ENCODE measurements around the gene NUDT9.
"Not testable (repeated sequence)": the region's sequence is repeated elsewhere in the genome, so short reads cannot be mapped to it uniquely, and the experiment has no call there.

Gene NUDT9, protein sequence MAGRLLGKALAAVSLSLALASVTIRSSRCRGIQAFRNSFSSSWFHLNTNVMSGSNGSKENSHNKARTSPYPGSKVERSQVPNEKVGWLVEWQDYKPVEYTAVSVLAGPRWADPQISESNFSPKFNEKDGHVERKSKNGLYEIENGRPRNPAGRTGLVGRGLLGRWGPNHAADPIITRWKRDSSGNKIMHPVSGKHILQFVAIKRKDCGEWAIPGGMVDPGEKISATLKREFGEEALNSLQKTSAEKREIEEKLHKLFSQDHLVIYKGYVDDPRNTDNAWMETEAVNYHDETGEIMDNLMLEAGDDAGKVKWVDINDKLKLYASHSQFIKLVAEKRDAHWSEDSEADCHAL

GRCh38 chr4:87422104-87423052 is at the start of gene NUDT9:
TSS of gene NUDT9 (plus strand) at chr4:87422573. CDS start at chr4:87422906, 333 bp downstream.
- peak; percentile 90 for DNase-seq

GRCh38 chr4:87375719-87376291 is 46.6 kb upstream of the NUDT9 start:
- DNase-seq = no peak

DNA sequence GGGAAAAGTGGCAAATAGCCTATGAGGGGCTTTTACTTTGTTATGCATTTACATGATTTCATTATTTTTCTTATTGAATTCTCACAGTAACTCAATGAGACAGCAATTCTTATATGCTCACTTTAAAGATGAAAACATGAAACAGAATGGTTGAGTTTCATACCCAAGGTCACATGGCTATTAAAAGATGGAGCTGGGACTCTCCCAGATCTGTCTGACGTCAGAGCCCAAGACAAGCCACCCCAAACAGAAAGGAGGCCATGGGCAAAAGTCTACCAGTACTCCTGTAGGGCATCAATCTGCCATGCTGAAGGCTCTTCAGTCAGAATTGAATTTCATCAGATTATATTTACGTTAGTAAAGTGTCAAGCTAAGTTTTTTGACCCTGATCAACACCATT is 44.6 kb upstream of the NUDT9 start:
- DNase-seq = no peak

- DNase-seq = no peak
Observed at GRCh38 chr4:87382116-87382515, 40.3 kb upstream of the NUDT9 start.

GRCh38 chr4:87382931-87383330 is 39.4 kb upstream of the NUDT9 start:
- DNase-seq = no peak

DNA sequence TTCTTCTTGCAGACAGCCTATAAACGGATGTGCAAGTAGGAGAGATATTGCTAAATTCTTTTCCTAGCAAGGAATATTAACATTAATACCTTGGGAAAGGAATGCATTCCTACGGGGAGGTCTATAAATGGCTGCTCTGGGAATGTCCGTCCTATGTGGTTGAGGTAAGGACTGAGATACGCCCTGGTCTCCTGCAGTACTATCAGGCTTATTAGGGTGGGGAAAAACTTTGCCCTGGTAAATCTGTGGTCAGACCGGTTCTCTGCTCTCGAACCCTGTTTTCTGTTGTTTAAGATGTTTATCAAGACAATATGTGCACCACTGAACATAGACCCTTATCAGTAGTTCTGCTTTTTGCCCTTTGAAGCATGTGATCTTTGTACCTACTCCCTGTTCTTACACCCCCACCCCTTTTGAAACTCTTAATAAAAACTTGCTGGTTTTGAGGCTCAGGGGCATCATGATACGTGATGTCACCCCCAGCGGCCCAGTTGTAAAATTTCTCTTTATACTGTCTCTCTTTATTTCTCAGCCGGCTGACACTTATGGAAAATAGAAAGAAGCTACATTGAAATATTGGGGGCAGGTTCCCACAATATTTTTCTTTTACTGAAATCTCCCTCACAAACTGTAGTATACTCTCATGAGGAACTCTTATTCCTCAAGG is 37.8 kb upstream of the NUDT9 start:
- not testable (repeated sequence) for DNase-seq

DNA sequence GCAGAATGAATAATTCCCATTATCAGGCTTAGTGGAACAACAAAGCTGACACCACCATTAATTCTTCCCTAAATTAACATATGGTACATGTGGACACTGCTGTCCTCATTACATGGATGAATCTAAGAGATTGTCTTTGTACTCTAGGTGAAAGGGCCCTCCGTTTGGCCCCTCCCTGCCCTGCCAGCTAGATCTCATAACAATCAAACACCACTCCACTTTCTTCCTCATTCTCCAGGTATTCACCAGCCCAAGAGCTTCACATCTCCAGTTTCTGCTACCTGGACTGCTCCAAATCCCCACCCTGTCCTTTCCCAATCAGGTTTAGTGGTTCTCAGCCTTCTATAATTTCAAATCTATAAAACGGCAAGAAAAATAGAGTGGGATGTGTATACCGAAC is 35.1 kb upstream of the NUDT9 start:
- DNase-seq = no peak

GRCh38 chr4:87388901-87389300 is 33.5 kb upstream of the NUDT9 start:
- DNase-seq = no peak

GRCh38 chr4:87390055-87390454 is 32.3 kb upstream of the NUDT9 start:
- DNase-seq = not testable (repeated sequence)

DNA sequence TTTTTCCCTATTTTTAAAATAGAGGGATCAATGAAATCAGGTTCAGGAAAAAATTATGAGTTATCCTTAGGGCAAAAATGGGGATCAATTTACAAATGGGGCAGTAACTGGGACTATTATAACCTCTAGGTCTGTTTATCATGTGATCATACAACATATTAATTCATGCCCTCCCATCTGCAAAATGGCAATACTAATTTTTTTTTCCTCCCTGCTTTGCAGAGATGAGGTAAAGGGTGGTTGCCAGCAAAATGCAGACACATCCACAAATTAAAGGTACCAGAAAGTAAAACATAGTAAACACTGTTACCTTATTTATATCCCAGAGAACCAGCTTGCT is 31.9 kb upstream of the NUDT9 start:
- DNase-seq = no peak

DNA sequence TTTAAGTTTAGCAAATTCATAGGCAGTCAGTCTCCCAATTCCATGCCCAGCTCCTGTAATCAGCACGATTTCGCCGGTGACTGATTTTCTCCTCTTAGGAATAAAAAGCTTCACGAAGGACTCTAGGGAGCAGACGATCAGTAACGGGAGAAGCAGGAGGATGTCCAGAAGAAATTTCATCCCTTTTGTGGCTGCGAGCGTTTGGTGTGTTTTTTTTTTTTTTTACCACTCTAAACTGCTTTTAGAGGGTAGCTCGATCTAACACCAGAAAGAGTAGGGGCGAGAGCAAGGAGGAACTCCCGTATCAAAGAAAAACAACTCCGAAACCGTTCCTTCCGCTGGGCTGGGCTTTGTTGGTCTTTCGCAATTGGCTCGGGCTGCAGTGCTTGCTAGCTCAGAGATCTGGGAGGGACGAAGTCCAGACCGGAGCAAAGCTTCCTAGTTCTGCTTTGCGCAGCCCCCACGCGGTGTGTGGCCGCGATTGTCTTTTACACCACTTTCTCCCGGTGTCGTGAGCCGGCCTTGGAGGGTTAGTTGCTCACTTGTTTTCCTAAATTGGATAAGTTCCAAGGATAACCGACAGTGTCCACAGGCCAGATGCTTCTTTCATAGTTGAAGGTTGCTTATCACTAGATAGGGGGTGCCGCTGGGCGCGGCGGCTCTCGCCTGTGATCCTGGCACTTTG is 31.3 kb upstream of the NUDT9 start, which contains the start of gene HSD17B11:
HSD17B11 (minus strand) TSS at position 298 of the 685 bp plus-strand sequence; CDS start at position 180, 118 bp downstream.
- peak; percentile 82 for DNase-seq

DNA sequence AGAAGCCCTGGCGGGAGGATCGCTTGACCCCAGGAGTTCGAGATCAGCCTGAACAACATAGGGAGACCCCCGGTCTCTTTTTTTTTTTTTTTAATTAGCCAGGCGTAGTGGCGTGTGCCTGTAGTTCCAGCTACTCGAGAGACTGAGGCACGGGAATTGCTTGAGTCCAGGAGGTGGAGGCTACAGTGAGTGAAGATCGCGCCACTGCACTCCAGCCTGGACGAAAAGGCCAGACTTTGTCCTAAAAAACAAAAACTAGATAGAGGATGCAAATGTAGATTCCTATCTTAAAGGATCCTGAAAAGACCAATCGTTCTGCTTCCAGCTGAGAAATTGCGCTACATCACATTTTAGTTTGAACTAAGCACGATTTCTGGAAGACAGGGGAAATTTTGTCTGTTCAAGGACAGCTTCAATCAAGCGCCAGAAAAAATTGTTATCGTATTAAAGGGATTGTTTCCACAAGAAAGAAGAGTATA is 30.8 kb upstream of the NUDT9 start:
- no peak for DNase-seq

DNA sequence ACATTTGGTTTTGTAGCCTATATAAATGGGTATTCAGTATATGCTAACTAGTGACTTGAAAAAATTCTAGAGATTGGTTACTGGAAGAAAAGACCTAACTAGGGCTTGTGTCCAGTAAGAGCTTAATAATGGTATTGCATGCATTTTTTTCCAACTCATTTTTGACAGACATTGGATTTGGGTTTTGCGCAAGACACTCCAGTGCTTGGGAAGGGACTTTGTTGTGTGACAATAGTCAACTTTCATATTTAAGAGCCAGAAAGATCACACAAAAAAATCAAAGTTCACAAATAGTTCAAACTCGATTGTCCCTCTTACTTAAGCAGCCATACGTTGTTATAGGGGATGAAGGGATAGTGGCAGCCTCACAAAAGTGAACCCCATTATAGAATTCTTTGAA is 30.2 kb upstream of the NUDT9 start:
- no peak for DNase-seq

GRCh38 chr4:87395073-87395472 is 27.3 kb upstream of the NUDT9 start:
- not testable (repeated sequence) for DNase-seq

DNA sequence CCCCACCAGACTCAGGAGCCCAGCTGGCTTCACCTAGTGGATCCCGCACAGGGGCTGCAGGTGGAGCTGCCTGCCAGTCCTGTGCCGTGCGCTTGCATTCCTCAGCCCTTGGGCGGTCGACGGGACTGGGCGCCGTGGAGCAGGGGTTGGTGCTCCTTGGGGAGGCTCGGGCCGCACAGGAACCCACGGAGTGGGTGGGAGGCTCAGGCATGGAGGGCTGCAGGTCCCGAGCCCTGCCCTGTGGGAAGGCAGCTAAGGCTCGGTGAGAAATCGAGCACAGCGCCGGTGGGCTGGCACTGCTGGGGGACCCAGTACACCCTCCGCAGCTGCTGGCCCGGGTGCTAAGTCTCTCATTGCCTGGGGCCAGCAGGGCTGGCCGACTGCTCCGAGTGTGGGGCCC is 26.5 kb upstream of the NUDT9 start:
- DNase-seq = not testable (repeated sequence)

- no peak for DNase-seq
Observed at GRCh38 chr4:87399148-87399547, 23.2 kb upstream of the NUDT9 start.

- DNase-seq = no peak
Observed at GRCh38 chr4:87399954-87400353, 22.4 kb upstream of the NUDT9 start.

- DNase-seq = not testable (repeated sequence)
Observed at GRCh38 chr4:87403732-87404131, 18.6 kb upstream of the NUDT9 start.

- DNase-seq = no peak
Observed at GRCh38 chr4:87405211-87405820, 17.1 kb upstream of the NUDT9 start.

DNA sequence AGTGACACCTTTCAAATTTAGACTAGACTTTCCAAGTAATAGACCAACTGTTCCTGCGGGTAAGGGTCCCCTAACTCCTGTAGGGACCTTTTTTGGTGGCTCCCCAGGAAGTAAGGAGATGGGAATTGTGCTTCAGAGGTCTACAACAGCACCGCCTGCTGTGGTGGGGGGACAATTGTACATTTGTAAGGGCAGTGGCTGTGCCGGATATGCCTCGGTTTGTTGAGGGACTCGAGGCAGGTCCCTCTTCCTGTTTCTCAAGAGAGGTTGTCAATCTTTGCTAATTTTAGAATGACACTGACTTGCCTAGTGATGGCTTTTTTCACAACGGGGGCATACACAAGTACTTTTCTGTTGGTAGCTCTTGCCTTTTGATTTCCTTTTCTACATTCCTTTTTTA is 15.9 kb upstream of the NUDT9 start:
- no peak for DNase-seq

DNA sequence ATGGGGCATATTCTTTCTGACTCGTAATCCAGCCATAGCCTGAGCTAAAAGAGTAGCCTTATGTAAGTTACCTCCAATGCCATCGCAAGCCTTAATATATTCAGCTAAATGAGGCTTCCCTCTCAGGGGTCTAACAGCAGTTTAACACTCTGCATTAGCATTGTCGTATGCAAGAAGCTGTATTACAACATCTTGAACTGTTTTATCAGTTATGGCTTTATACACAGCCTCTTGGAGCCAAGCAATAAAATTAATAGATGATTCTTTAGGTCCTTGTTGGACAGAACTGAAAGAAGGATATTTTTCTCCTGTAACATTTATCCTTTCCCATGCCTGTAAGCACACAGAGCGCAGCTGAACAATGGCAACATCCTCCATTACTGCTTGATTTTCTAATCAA is 15.5 kb upstream of the NUDT9 start:
- not testable (repeated sequence) for DNase-seq
